ENCODE results near the gene BAX.

GRCh38 chr19:48922548-48923490 is 31.9 kb upstream of the BAX start:
- TF ChIP-seq, protein P1, sequence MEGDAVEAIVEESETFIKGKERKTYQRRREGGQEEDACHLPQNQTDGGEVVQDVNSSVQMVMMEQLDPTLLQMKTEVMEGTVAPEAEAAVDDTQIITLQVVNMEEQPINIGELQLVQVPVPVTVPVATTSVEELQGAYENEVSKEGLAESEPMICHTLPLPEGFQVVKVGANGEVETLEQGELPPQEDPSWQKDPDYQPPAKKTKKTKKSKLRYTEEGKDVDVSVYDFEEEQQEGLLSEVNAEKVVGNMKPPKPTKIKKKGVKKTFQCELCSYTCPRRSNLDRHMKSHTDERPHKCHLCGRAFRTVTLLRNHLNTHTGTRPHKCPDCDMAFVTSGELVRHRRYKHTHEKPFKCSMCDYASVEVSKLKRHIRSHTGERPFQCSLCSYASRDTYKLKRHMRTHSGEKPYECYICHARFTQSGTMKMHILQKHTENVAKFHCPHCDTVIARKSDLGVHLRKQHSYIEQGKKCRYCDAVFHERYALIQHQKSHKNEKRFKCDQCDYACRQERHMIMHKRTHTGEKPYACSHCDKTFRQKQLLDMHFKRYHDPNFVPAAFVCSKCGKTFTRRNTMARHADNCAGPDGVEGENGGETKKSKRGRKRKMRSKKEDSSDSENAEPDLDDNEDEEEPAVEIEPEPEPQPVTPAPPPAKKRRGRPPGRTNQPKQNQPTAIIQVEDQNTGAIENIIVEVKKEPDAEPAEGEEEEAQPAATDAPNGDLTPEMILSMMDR (conservative IDR thresholded peaks at IDR 0.05; ENCODE audit: low read depth, low read length) = no peak
- TF ChIP-seq USF2 (IDR thresholded peaks at IDR 0.05; ENCODE audit: low read depth, low read length) (no peak), POLR2A (IDR thresholded peaks at IDR 0.05; ENCODE audit: low read depth, low read length) (no peak), RFX5 (IDR thresholded peaks at IDR 0.05; ENCODE audit: low read depth, low read length) (no peak), RAD21 (IDR thresholded peaks at IDR 0.05; ENCODE audit: low read length) (no peak), SMC3 (IDR thresholded peaks at IDR 0.05; ENCODE audit: low read depth, low read length) (no peak), RCOR1 (IDR thresholded peaks at IDR 0.05; ENCODE audit: insufficient replicate concordance, low read length) (no peak), FOS (IDR thresholded peaks at IDR 0.05; ENCODE audit: low read depth, low read length) (no peak), MXI1 (IDR thresholded peaks at IDR 0.05; ENCODE audit: borderline replicate concordance, low read depth, low read length) (no peak), CEBPB (IDR thresholded peaks at IDR 0.05; ENCODE audit: low read depth, low read length) (no peak), BHLHE40 (IDR thresholded peaks at IDR 0.05; ENCODE audit: low read depth, low read length) (no peak)
- TF ChIP-seq, protein P2, sequence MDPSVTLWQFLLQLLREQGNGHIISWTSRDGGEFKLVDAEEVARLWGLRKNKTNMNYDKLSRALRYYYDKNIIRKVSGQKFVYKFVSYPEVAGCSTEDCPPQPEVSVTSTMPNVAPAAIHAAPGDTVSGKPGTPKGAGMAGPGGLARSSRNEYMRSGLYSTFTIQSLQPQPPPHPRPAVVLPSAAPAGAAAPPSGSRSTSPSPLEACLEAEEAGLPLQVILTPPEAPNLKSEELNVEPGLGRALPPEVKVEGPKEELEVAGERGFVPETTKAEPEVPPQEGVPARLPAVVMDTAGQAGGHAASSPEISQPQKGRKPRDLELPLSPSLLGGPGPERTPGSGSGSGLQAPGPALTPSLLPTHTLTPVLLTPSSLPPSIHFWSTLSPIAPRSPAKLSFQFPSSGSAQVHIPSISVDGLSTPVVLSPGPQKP (IDR thresholded peaks at IDR 0.05; ENCODE audit: borderline replicate concordance, low read depth, low read length) = no peak

Data from IMR-90 (cell line).